HEK293 (cell line): Measurements from ENCODE around the gene TRIM8.

ENCODE experiments used
- CTCF ChIP-seq: fragments of 450-650 bp; formaldehyde crosslinking; IDR thresholded peaks from 2 replicates; pipeline ENCODE4 v1.5.1; 2016; ENCODE audit warnings: missing biosample characterization, missing genetic modification characterization
- MYNN ChIP-seq: fragments of 450-650 bp; formaldehyde crosslinking; IDR thresholded peaks from 2 replicates; pipeline ENCODE4 v1.5.1; 2016; ENCODE audit warnings: missing biosample characterization, missing genetic modification characterization, borderline replicate concordance
- ZBTB1 ChIP-seq: fragments of 450-650 bp; formaldehyde crosslinking; IDR thresholded peaks from 2 replicates; pipeline ENCODE4 v1.5.1; 2016; ENCODE audit warnings: missing biosample characterization, missing genetic modification characterization
- ZBTB11 ChIP-seq: fragments of 450-650 bp; formaldehyde crosslinking; conservative IDR thresholded peaks from 2 replicates; pipeline ENCODE4 v1.5.1; 2016; ENCODE audit warnings: low read depth, missing biosample characterization, missing genetic modification characterization
- ZNF114 ChIP-seq: fragments of 450-650 bp; formaldehyde crosslinking; IDR thresholded peaks from 2 replicates; pipeline ENCODE4 v1.5.0; 2017; ENCODE audit warnings: missing biosample characterization, missing genetic modification characterization
- ZNF350 ChIP-seq: fragments of 450-650 bp; formaldehyde crosslinking; IDR thresholded peaks from 2 replicates; pipeline ENCODE4 v1.5.0; 2017; ENCODE audit warnings: missing biosample characterization, mild to moderate bottlenecking, missing genetic modification characterization
- ZNF404 ChIP-seq: fragments of 450-650 bp; formaldehyde crosslinking; IDR thresholded peaks from 2 replicates; pipeline ENCODE4 v1.5.1; 2017; ENCODE audit warnings: missing biosample characterization, missing genetic modification characterization

GRCh38 chr10:102661658-102662028 is 17.4 kb downstream of the TRIM8 start:
- TF ChIP-seq ZBTB11 (tag by site-specific recombination), result no peak
- no peak for TF ChIP-seq ZNF114 (tag by site-specific recombination)
- no peak for TF ChIP-seq CTCF
- TF ChIP-seq ZNF404 (tag by site-specific recombination), result no peak
- TF ChIP-seq ZNF350 (tag by site-specific recombination), result no peak
- no peak for TF ChIP-seq ZBTB1 (tag by site-specific recombination)
- no peak for TF ChIP-seq MYNN (tag by site-specific recombination)
